Testis (tissue), 3 donors: Measurements from ENCODE around the gene IRF2BP1. TPM values are rescaled to one million over a fixed set of nuclear protein-coding genes. Genes with fewer than 3 reads are reported as not detected.
A peak's percentile ranks its signal among the peaks of the same experiment; 100 is the strongest.

Experiments
- DNase-seq: peaks from one replicate; pipeline ENCODE4 v3.0.0-alpha.2; 2019
- H3K27ac ChIP-seq, 2 donors: fragments of 200-600 bp; sonication (generic); one replicate each; pipeline ENCODE4 v1.5.1; 2019
- H3K27me3 ChIP-seq: fragments of 200-600 bp; sonication (generic); one replicate; pipeline ENCODE4 v1.5.1; 2019
- H3K36me3 ChIP-seq: fragments of 200-600 bp; sonication (generic); one replicate; pipeline ENCODE4 v1.5.1; 2017; ENCODE audit warnings: low read depth; ENCODE audit errors: missing control alignments
- H3K4me1 ChIP-seq: fragments of 200-600 bp; sonication (generic); one replicate; pipeline ENCODE4 v1.5.1; 2019
- H3K4me3 ChIP-seq, 2 donors: fragments of 200-600 bp; sonication (generic); one replicate each; pipeline ENCODE4 v1.5.1; 2017 to 2019
- H3K9me3 ChIP-seq: fragments of 200-600 bp; sonication (generic); one replicate; pipeline ENCODE4 v1.5.1; 2017
- CTCF ChIP-seq, 3 experiments: fragments of 450-650 bp in 2 of 3; fragments of 200-600 bp in 1 of 3; sonication (generic) in 1 of 3; IDR thresholded peaks; one replicate each; pipeline ENCODE4 v1.5.1; 2016 to 2019; ENCODE audit warnings: antibody characterized with exemption in 3 of 3, mild to moderate bottlenecking in 2 of 3, moderate library complexity in 1 of 3
- POLR2A ChIP-seq: fragments of 450-650 bp; IDR thresholded peaks from one replicate; pipeline ENCODE4 v1.6.1; 2017; ENCODE audit warnings: antibody characterized with exemption, mild to moderate bottlenecking, moderate library complexity
- WGBS, 2 donors: methylation state at CpG; one replicate each; pipeline ENCODE4 v1.1.5; 2018; 5-methylcytosine and 5-hydroxymethylcytosine counted together
- intact Hi-C: fragments of 100-400 bp; cut with DNase I; formaldehyde crosslinking; loops from one replicate; pipeline ENCODE4 v1.15.1; 2023; ENCODE audit warnings: low total_unique reads
- polyA plus RNA-seq: library from polyadenylated mRNA; stranded (reverse); fragments of 350-450 nt; fragmentation: Illumina TruSeq; extraction: RNeasy Lipid Tissue Mini Kit (QIAGEN cat#74804); gene quantifications from one replicate; pipeline ENCODE4 v1.2.3, GENCODE V29; 2014; ENCODE audit warnings: low read depth, low replicate concordance; ENCODE audit not compliant: insufficient read depth
- total RNA-seq, 2 donors: library from RNA; depleted of rRNA; stranded (reverse); fragments of >200 nt; gene quantifications; one replicate each; pipeline ENCODE4 v1.2.3, GENCODE V29; 2016

IRF2BP1 gene
- total and polyA plus RNA-seq, 3 donors from 2014 or later, result 13.8 to 48.3 (median 36.0) TPM

- no peak overlapping the region for H3K27ac ChIP-seq
- H3K27me3 ChIP-seq, result no peaks in the 10 kb centered on the region
- 82% methylated on average over 10 of the region's 10 CpGs for WGBS, 2 donors
- no peak for DNase-seq
- H3K4me3 ChIP-seq, result no peak overlapping the region
- H3K36me3 ChIP-seq, result no peaks in the 10 kb centered on the region
- TF ChIP-seq POLR2A (no peak), CTCF (IDR thresholded peaks at IDR 0.05) (no peak)
- H3K9me3 ChIP-seq, result no peaks in the 10 kb centered on the region
- peaks cover 14% of the 10 kb centered on the region for H3K4me1 ChIP-seq
- intact Hi-C loops, result no loop called here
Observed at GRCh38 chr19:45905011-45905410, 19.1 kb upstream of the IRF2BP1 start.

- TF ChIP-seq POLR2A (no peak), CTCF (IDR thresholded peaks at IDR 0.05) (no peak)
- Histone ChIP-seq H3K4me3 (peak overlapping the region; percentile 67 to 82), H3K9me3 (no peaks in the 10 kb centered on the region), H3K36me3 (no peaks in the 10 kb centered on the region), H3K27ac (peak overlapping the region; percentile 23 to 82), H3K27me3 (no peaks in the 10 kb centered on the region), H3K4me1 (peaks cover 14% of the 10 kb centered on the region)
- DNase-seq, result peak; percentile 96
- WGBS, 2 donors, result 2 to 5% methylated on average over 26 to 65 of the region's 73 CpGs
- intact Hi-C loops, result no loop called here
Observed at GRCh38 chr19:45902651-45903625, 17.0 kb upstream of the IRF2BP1 start.

DNA sequence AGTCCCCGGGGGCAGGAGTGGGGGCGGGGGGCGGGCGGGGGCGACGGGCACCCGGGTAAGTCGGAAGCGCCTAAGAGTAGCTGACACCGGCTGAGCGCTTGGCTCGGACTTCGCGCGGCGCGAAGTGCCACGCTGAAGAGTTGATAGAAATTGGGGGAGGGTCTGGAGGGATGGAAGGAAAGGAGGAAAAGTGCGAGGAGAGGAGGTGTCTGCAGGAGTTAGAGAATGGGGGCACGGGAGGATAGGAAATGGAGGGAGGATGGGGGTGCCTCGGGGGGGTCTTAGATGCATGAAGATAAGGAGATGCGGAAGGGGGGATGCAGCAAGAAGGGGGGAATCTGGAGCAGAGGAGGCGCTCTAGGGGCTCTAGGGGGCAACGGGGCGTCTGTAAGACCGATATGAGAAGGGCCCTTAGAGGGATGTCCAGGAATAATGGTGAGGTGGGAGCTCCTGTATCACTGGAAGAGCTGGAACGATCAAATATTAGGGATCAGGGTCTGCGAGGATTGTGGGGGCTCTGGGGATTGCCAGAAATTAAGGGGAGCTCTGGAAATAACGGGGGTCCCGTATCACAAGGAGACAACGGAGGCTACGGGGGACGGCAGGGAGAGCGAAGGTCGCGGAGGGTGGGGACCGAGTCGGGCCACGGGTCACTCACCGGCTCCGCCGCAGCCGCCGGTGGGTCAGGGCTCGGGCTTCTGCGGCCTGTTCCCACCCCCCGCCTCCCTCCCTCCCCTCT, 16.1 kb upstream of the IRF2BP1 start, which contains the start of gene MYPOP:
Gene MYPOP (minus strand): TSS at position 702 of the 739 bp plus-strand sequence. CDS start 840 bp downstream, outside the sequence.
- no peak for DNase-seq
- Histone ChIP-seq H3K9me3 (no peaks in the 10 kb centered on the region), H3K27me3 (no peaks in the 10 kb centered on the region), H3K36me3 (no peaks in the 10 kb centered on the region), H3K4me3 (peak within 1 kb of the TSS; percentile 67 to 82), H3K27ac (peak within 1 kb of the TSS; percentile 24 to 82), H3K4me1 (peaks cover 14% of the 10 kb centered on the region)
- TF ChIP-seq POLR2A, result no peak
- TF ChIP-seq CTCF (IDR thresholded peaks at IDR 0.05), result no peak
- intact Hi-C loops, result no loop called here
- 1% methylated on average over 36 to 46 of the region's 47 CpGs for WGBS, 2 donors

- Histone ChIP-seq H3K4me1 (peaks cover 14% of the 10 kb centered on the region), H3K36me3 (no peaks in the 10 kb centered on the region), H3K4me3 (peak overlapping the region; percentile 67 to 82), H3K9me3 (no peaks in the 10 kb centered on the region), H3K27me3 (no peaks in the 10 kb centered on the region), H3K27ac (no peak overlapping the region)
- TF ChIP-seq POLR2A (no peak), CTCF (IDR thresholded peaks at IDR 0.05) (no peak)
- no peak for DNase-seq
- 5% methylated on average over 52 of the region's 69 CpGs; no CpG with 5 or more reads in 1 of the 2 donors for WGBS, 2 donors
- intact Hi-C loops, result no loop called here
Observed at GRCh38 chr19:45901432-45901911, 15.5 kb upstream of the IRF2BP1 start.
